HL-60 (cell line): Measurements from ENCODE around the gene SUN2.

Experiments used
- DNase-seq, 2 experiments: peaks; one replicate each; pipeline ENCODE4 v3.0.0-alpha.2; 2010 to 2020; ENCODE audit warnings: low read depth in 1 of 2, low spot score in 1 of 2
- H3K27ac ChIP-seq: fragments of 250-450 bp; sonication (Bioruptor Pico); replicated peaks from 2 replicates; pipeline ENCODE4 v1.5.1; 2020; ENCODE audit warnings: mild to moderate bottlenecking, moderate library complexity
- H3K27me3 ChIP-seq: fragments of 250-450 bp; sonication (Bioruptor Pico); 2 replicates; pipeline ENCODE4 v1.5.1; 2021; ENCODE audit warnings: mild to moderate bottlenecking, moderate library complexity; ENCODE audit not compliant: insufficient read depth, poor library complexity, severe bottlenecking
- H3K4me3 ChIP-seq: replicated peaks from 2 replicates; pipeline ENCODE4 v1.5.1; 2011; ENCODE audit warnings: mild to moderate bottlenecking, control low read depth, low read length; ENCODE audit not compliant: insufficient read depth
- CTCF ChIP-seq: IDR thresholded peaks from one replicate; pipeline ENCODE4 v1.5.1; 2011; ENCODE audit warnings: low read length, control low read depth, inconsistent platforms; ENCODE audit not compliant: insufficient read depth
- GABPA ChIP-seq: IDR thresholded peaks from 2 replicates; pipeline ENCODE4 v1.6.1; 2012; ENCODE audit warnings: low read depth
- POLR2AphosphoS5 ChIP-seq: IDR thresholded peaks from 2 replicates; pipeline ENCODE4 v1.6.1; 2012; ENCODE audit warnings: low read depth
- REST ChIP-seq: IDR thresholded peaks from 2 replicates; pipeline ENCODE4 v1.6.1; 2012; ENCODE audit warnings: low read depth; ENCODE audit not compliant: insufficient replicate concordance
- SPI1 ChIP-seq: IDR thresholded peaks from 2 replicates; pipeline ENCODE4 v1.6.1; 2012; ENCODE audit warnings: low read depth, mild to moderate bottlenecking, borderline replicate concordance

SUN2 gene

GRCh38 chr22:38719196-38719595 is 36.6 kb downstream of the SUN2 start:
- Histone ChIP-seq H3K27me3 (no peaks in the 10 kb centered on the region), H3K4me3 (no peak overlapping the region), H3K27ac (no peak overlapping the region)
- no peak for TF ChIP-seq POLR2AphosphoS5
- no peak for DNase-seq

- no peak overlapping the region for H3K27ac ChIP-seq
- DNase-seq = no peak
- TF ChIP-seq GABPA = no peak
- no peak for TF ChIP-seq CTCF
- TF ChIP-seq POLR2AphosphoS5 = no peak
- TF ChIP-seq SPI1 = no peak
- no peak for TF ChIP-seq REST
- H3K4me3 ChIP-seq = no peak overlapping the region
- no peaks in the 10 kb centered on the region for H3K27me3 ChIP-seq
Observed at GRCh38 chr22:38718414-38718813, 37.4 kb downstream of the SUN2 start.

DNA sequence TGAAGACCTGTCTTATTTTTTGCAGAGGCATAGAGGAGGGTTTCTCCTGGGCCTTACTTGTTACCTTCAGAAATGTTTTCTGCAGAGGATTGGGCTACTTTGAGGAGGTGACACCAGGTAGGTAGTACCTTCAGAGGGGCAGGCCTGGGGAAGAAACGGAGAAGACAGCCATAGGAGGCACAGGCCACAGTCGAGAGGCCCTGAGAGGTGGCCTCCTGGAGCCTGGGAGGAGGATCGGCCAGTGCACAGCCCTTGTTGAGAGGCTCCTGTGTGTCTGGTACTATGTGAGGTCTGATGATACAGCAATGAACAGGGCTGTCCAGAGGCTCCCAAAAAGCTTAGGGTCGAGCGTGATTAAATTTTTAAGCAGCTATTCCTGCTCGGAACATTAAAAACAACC is 38.6 kb downstream of the SUN2 start:
- DNase-seq = no peak
- Histone ChIP-seq H3K4me3 (no peak overlapping the region), H3K27me3 (no peaks in the 10 kb centered on the region), H3K27ac (no peak overlapping the region)
- TF ChIP-seq REST = no peak
- no peak for TF ChIP-seq SPI1
- no peak for TF ChIP-seq POLR2AphosphoS5
- TF ChIP-seq GABPA = no peak
- no peak for TF ChIP-seq CTCF

GRCh38 chr22:38716826-38717225 is 39.0 kb downstream of the SUN2 start:
- Histone ChIP-seq H3K27me3 (no peaks in the 10 kb centered on the region), H3K27ac (no peak overlapping the region), H3K4me3 (no peak overlapping the region)
- TF ChIP-seq POLR2AphosphoS5 (no peak), SPI1 (no peak), GABPA (no peak), REST (no peak), CTCF (no peak)
- no peak for DNase-seq
